ENCODE measurements around the gene NIPAL3.

NIPAL3 gene

DNA sequence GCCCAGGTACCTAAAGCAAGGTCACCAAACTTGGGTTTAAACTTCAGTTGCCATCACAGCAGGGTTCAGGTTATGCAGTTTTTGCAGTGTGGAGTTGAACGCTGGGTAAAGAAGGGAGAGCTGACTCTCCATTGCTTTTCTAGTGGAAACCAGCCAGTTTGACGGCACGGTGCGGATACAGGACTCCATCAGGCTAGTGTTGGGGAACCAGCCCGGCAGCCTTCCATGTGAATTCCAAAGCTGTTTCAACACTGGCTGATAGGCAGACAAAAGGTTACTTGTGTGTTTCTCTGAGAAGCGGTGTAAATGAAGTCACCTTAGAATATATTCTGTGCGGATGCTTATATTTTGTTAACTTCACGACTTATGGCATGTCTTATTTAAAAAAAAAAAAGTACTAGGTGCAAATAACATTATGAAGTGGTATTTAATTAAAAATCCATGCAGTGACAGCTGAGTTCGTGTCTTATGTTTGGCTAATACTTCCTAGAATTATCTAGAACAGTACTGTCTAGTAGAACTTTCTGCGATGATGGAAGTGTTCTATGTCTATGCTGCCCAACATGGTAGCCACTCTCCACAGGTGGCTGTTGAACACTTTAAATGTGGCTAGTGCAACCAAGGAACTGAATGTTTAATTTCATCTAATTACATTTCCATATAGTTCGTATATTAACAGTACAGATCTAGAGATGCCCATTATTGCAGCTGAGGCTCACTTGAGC is 57.1 kb downstream of the NIPAL3 start:
- Histone ChIP-seq H3K36me3 (ENCODE audit: control insufficient read depth, insufficient read depth, low read length) (no peaks in the 10 kb centered on the region), H3K4me1 (ENCODE audit: control insufficient read depth, insufficient read depth, low read length) (no peaks in the 10 kb centered on the region), H3K4me3 (ENCODE audit: insufficient read depth, low read depth, low read length) (no peak overlapping the region), H3K27ac (ENCODE audit: insufficient read depth, low read depth, low read length, poor library complexity, severe bottlenecking) (no peak overlapping the region), H3K27me3 (ENCODE audit: control insufficient read depth, insufficient read depth, low read length, poor library complexity, severe bottlenecking) (no peaks in the 10 kb centered on the region), H3K9me3 (ENCODE audit: control insufficient read depth, low read length) (no peaks in the 10 kb centered on the region)
- 92 to 94% methylated on average over 11 of the region's 11 CpGs for WGBS, 2 experiments

DNA sequence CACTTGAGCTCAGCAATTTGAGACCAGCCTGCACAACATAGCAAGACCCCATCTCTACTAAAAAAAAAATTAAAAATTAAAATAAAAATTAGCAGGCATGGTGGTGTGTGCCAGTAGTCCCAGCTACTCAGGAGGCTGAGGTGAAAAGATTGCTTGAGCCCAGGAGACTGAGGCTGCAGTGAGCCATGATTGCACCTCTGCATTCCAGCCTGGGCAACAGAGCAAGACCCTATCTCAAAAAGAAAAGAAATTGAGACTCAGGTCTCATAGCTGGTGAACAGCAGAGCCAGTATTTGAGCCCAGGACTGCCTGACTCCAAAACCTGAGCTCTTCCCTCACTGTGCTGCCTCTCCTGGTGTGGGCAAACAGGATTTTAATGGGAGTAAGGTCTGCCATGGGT is 58.6 kb downstream of the NIPAL3 start:
- Histone ChIP-seq H3K4me3 (ENCODE audit: insufficient read depth, low read depth, low read length) (no peak overlapping the region), H3K4me1 (ENCODE audit: control insufficient read depth, insufficient read depth, low read length) (no peaks in the 10 kb centered on the region), H3K36me3 (ENCODE audit: control insufficient read depth, insufficient read depth, low read length) (no peaks in the 10 kb centered on the region), H3K9me3 (ENCODE audit: control insufficient read depth, low read length) (no peaks in the 10 kb centered on the region), H3K27ac (ENCODE audit: insufficient read depth, low read depth, low read length, poor library complexity, severe bottlenecking) (no peak overlapping the region), H3K27me3 (ENCODE audit: control insufficient read depth, insufficient read depth, low read length, poor library complexity, severe bottlenecking) (no peaks in the 10 kb centered on the region)

DNA sequence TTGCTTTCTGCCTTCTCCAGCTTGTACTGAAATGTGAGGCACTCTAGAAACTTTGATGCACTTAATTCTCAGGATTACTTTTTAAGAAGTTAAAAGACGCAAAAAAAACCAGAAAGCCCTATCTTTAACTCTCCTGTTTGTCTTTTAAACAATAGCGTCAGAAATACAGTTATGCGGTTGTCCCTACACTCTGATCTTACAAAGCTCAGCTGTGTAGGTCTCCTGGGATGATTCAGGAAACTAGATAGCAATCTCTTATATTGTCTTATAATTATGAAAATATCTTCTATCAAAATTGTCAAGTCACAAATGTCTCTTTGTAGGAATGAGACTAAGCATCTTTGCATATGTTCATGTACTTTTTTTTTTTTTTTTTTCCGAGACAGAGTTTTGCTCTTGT is 60.1 kb downstream of the NIPAL3 start:
- no peaks in the 10 kb centered on the region for H3K9me3 ChIP-seq (ENCODE audit: control insufficient read depth, low read length)
- WGBS, 2 experiments: 91 to 98% methylated on average over 4 of the region's 4 CpGs
- H3K4me3 ChIP-seq (ENCODE audit: insufficient read depth, low read depth, low read length): no peak overlapping the region
- H3K27ac ChIP-seq (ENCODE audit: insufficient read depth, low read depth, low read length, poor library complexity, severe bottlenecking): no peak overlapping the region
- H3K4me1 ChIP-seq (ENCODE audit: control insufficient read depth, insufficient read depth, low read length): no peaks in the 10 kb centered on the region
- no peaks in the 10 kb centered on the region for H3K27me3 ChIP-seq (ENCODE audit: control insufficient read depth, insufficient read depth, low read length, poor library complexity, severe bottlenecking)
- H3K36me3 ChIP-seq (ENCODE audit: control insufficient read depth, insufficient read depth, low read length): no peaks in the 10 kb centered on the region

DNA sequence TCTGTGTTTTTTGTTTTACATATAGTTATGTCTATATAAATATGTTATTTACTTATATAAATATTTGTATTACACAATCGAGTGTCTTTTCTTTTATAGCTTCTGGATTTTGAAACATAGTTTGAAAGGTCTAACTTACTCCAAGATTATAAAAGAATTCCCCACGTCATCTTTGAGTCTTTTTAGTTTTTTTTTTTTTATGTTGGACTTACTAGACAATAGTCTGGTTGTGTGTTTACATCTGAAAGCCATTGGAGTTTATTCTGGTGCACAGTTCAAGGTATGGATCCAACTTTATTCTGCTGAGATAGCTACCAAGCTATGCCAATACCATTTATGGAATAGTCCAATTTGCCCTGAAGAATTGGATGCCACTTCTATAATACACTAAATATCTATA is 61.0 kb downstream of the NIPAL3 start:
- Histone ChIP-seq H3K4me3 (ENCODE audit: insufficient read depth, low read depth, low read length) (no peak overlapping the region), H3K27ac (ENCODE audit: insufficient read depth, low read depth, low read length, poor library complexity, severe bottlenecking) (no peak overlapping the region), H3K4me1 (ENCODE audit: control insufficient read depth, insufficient read depth, low read length) (no peaks in the 10 kb centered on the region), H3K36me3 (ENCODE audit: control insufficient read depth, insufficient read depth, low read length) (no peaks in the 10 kb centered on the region), H3K9me3 (ENCODE audit: control insufficient read depth, low read length) (no peaks in the 10 kb centered on the region), H3K27me3 (ENCODE audit: control insufficient read depth, insufficient read depth, low read length, poor library complexity, severe bottlenecking) (no peaks in the 10 kb centered on the region)
- 100% methylated on average over 1 of the region's 2 CpGs for WGBS, 2 experiments

DNA sequence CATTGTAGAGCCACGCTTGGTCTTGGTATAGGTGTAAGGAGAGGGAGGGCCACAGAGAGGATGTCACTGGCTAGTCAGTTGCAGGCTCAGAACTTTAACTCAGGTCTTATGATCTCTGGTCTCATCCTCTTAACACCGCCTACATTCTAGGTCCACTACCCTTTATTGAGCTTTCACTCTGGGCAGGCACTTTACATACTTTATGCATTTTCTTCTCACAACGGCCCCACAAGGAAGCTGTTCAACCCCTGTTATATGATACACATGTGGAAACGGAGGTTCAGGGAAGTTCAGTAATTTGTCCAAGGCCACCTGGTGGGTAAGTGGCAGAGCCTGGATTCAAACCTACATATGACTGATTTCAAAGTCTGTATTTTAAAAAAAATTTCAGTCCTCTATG is 61.7 kb downstream of the NIPAL3 start:
- Histone ChIP-seq H3K4me1 (ENCODE audit: control insufficient read depth, insufficient read depth, low read length) (no peaks in the 10 kb centered on the region), H3K27ac (ENCODE audit: insufficient read depth, low read depth, low read length, poor library complexity, severe bottlenecking) (no peak overlapping the region), H3K9me3 (ENCODE audit: control insufficient read depth, low read length) (no peaks in the 10 kb centered on the region), H3K27me3 (ENCODE audit: control insufficient read depth, insufficient read depth, low read length, poor library complexity, severe bottlenecking) (no peaks in the 10 kb centered on the region), H3K36me3 (ENCODE audit: control insufficient read depth, insufficient read depth, low read length) (no peaks in the 10 kb centered on the region), H3K4me3 (ENCODE audit: insufficient read depth, low read depth, low read length) (no peak overlapping the region)
- WGBS, 2 experiments: 84 to 93% methylated on average over 4 of the region's 4 CpGs

DNA sequence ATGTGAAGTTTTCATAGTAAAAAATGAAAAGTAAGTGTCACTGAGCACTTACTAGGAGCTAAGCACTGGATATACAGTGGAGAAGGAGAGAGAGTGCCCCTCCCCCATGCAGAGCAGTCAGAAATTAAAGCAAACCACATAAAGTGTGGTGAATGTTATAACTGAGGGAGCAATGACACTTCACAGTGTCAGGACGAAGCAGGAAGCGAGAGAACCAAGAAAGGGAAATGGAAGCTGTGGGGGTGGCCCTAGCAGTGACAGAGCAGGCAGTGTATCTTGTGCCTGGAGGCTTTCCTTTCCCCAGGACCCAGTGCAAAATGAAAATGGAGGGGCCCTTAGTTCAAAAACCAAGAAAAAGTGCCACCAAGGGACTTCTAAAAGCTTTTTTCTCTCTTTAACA is 65.5 kb downstream of the NIPAL3 start:
- no peaks in the 10 kb centered on the region for H3K9me3 ChIP-seq (ENCODE audit: control insufficient read depth, low read length)
- no peaks in the 10 kb centered on the region for H3K36me3 ChIP-seq (ENCODE audit: control insufficient read depth, insufficient read depth, low read length)
- no peaks in the 10 kb centered on the region for H3K27me3 ChIP-seq (ENCODE audit: control insufficient read depth, insufficient read depth, low read length, poor library complexity, severe bottlenecking)
- no peaks in the 10 kb centered on the region for H3K4me1 ChIP-seq (ENCODE audit: control insufficient read depth, insufficient read depth, low read length)
- no peak overlapping the region for H3K27ac ChIP-seq (ENCODE audit: insufficient read depth, low read depth, low read length, poor library complexity, severe bottlenecking)
- no peak overlapping the region for H3K4me3 ChIP-seq (ENCODE audit: insufficient read depth, low read depth, low read length)
- 78 to 80% methylated on average over 2 of the region's 2 CpGs for WGBS, 2 experiments

DNA sequence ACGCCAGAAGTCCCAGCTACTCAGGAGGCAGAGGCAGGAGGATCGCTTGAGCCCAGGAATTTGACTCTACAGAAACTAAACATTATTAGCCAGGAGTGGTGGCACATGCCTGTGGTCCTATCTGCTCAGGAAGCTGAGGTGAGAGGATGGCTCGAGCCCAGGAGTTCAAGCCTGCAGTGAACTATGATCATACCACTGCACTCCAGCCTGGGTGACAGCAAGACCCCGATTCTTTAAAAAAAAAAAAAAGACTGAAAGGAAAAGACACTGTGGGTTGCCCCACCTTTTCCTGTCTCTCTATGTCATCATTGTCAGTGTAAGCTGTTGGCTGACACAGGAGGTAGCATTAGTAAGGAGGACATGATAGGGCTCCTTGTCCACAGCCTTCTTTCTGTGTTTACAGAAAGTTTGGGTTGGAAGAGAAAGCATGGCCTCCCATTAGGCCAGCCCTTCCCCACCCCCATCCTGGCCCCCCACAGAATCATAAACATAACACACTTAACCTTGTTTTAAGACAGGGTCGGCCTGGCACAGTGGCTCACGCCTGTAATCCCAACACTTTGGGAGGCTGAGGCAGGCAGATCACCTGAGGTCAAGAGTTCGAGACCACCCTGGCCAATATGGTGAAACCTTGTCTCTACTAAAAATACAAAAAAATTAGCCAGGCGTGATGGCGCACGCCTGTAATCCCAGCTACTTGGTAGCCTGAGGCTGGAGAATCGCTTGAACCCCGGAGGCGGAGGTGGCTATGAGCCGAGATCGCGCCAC is 66.4 kb downstream of the NIPAL3 start:
- WGBS, 2 experiments: 91 to 93% methylated on average over 16 of the region's 16 CpGs
- H3K27me3 ChIP-seq (ENCODE audit: control insufficient read depth, insufficient read depth, low read length, poor library complexity, severe bottlenecking): no peaks in the 10 kb centered on the region
- H3K4me1 ChIP-seq (ENCODE audit: control insufficient read depth, insufficient read depth, low read length): no peaks in the 10 kb centered on the region
- no peaks in the 10 kb centered on the region for H3K36me3 ChIP-seq (ENCODE audit: control insufficient read depth, insufficient read depth, low read length)
- H3K9me3 ChIP-seq (ENCODE audit: control insufficient read depth, low read length): no peaks in the 10 kb centered on the region
- H3K27ac ChIP-seq (ENCODE audit: insufficient read depth, low read depth, low read length, poor library complexity, severe bottlenecking): no peak overlapping the region
- no peak overlapping the region for H3K4me3 ChIP-seq (ENCODE audit: insufficient read depth, low read depth, low read length)

DNA sequence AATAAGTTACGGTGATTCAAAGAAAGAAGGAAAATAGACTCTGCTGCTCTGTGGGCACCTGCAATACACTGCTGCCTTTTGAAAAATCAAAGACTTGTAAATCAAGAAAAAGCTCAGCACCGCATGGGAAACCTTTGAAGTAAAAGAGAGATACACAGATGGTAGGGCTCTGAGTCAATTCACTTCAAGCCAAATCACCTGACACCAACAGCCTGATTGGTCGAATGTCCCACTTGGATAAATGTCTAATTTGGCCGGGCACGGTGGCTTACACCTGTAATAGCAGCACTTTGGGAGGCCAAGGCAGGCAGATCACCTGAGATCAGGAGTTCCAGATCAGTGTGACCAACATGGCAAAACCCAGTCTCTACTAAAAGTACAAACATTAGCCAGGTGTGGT is 67.8 kb downstream of the NIPAL3 start:
- 92 to 93% methylated on average over 5 of the region's 5 CpGs for WGBS, 2 experiments
- Histone ChIP-seq H3K27ac (ENCODE audit: insufficient read depth, low read depth, low read length, poor library complexity, severe bottlenecking) (no peak overlapping the region), H3K27me3 (ENCODE audit: control insufficient read depth, insufficient read depth, low read length, poor library complexity, severe bottlenecking) (no peaks in the 10 kb centered on the region), H3K4me3 (ENCODE audit: insufficient read depth, low read depth, low read length) (no peak overlapping the region), H3K9me3 (ENCODE audit: control insufficient read depth, low read length) (no peaks in the 10 kb centered on the region), H3K36me3 (ENCODE audit: control insufficient read depth, insufficient read depth, low read length) (no peaks in the 10 kb centered on the region), H3K4me1 (ENCODE audit: control insufficient read depth, insufficient read depth, low read length) (no peaks in the 10 kb centered on the region)

DNA sequence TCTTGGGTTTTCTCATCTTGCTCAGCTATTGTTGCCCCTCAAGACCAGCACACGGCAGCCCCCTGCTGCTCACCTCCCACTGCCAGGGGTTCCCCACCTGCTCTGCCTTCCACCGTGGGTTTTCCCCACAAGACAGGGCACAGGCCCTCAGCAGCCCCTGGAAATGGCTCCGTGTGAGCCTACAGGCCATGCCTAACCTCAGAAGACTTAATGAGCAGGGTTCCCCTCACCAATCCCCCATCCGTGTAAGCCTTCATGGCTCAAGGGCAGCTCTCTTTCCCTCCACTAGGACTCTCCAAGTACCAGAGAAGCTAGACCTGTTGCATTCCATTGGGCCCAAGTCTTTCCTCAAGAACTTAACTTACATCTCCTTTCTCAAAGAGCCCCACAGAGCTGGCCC is 68.6 kb downstream of the NIPAL3 start:
- Histone ChIP-seq H3K4me1 (ENCODE audit: control insufficient read depth, insufficient read depth, low read length) (no peaks in the 10 kb centered on the region), H3K4me3 (ENCODE audit: insufficient read depth, low read depth, low read length) (no peak overlapping the region), H3K36me3 (ENCODE audit: control insufficient read depth, insufficient read depth, low read length) (no peaks in the 10 kb centered on the region), H3K27me3 (ENCODE audit: control insufficient read depth, insufficient read depth, low read length, poor library complexity, severe bottlenecking) (no peaks in the 10 kb centered on the region), H3K9me3 (ENCODE audit: control insufficient read depth, low read length) (no peaks in the 10 kb centered on the region), H3K27ac (ENCODE audit: insufficient read depth, low read depth, low read length, poor library complexity, severe bottlenecking) (no peak overlapping the region)
- whole genome bisulfite sequencing, 2 experiments: 70 to 78% methylated on average over 4 of the region's 4 CpGs

DNA sequence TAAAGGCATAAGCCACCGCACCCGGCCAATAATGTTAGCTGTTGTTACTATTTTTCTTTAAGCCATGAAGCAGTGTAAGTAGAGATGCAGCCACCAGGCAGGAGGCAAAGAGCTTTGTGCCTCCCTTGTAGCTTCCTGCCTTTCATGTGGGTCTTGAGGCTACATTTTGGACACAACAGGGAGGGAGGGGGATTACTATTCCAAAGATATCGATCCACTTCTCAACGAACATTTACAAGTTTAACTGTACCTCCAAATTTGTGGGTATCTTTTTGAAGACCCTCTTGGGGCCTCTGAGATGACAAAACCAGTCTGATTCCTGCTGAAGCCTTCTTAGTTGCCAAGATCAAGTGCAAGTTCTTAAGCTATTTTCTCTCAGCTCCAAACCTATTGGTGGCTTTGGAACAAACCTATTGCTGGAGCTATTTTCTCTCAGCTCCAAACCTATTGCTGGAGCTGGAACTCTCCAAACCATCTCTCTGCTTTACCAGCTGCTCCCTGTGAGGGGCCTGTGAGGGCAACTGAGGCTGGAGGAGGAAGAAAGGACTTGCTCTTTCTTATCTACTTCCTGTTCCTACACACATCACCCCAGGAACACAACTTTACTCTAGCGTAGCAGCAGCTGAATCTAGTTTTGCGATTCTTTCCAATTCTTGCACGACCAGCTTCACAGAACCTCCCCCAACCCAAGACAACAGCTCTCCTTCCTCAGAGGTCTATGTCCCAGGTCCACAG is 70.9 kb downstream of the NIPAL3 start:
- no peak overlapping the region for H3K27ac ChIP-seq (ENCODE audit: insufficient read depth, low read depth, low read length, poor library complexity, severe bottlenecking)
- H3K4me1 ChIP-seq (ENCODE audit: control insufficient read depth, insufficient read depth, low read length): no peaks in the 10 kb centered on the region
- no peak overlapping the region for H3K4me3 ChIP-seq (ENCODE audit: insufficient read depth, low read depth, low read length)
- H3K36me3 ChIP-seq (ENCODE audit: control insufficient read depth, insufficient read depth, low read length): no peaks in the 10 kb centered on the region
- WGBS, 2 experiments: 92 to 94% methylated on average over 7 of the region's 7 CpGs
- H3K9me3 ChIP-seq (ENCODE audit: control insufficient read depth, low read length): no peaks in the 10 kb centered on the region
- no peaks in the 10 kb centered on the region for H3K27me3 ChIP-seq (ENCODE audit: control insufficient read depth, insufficient read depth, low read length, poor library complexity, severe bottlenecking)

Data from ectodermal cell (in vitro differentiated cells).